ENCODE data around the gene CIROP.
A peak's percentile ranks its signal among the peaks of the same experiment; 100 is the strongest.

CIROP gene

GRCh38 chr14:23140371-23140770, 35.6 kb upstream of the CIROP start:
- Histone ChIP-seq H3K9me3 (ENCODE audit: control insufficient read depth, low read length) (no peaks in the 10 kb centered on the region), H2AFZ (ENCODE audit: low read depth, low read length) (no peak overlapping the region), H3K36me3 (ENCODE audit: control insufficient read depth in 1 of 2, insufficient read depth in 2 of 2, low read depth in 1 of 2, low read length in 2 of 2) (peaks cover 0 to 64% of the 10 kb centered on the region in 2 experiments), H3K9ac (ENCODE audit: low read length) (no peak overlapping the region), H4K8ac (ENCODE audit: low read length) (no peak overlapping the region), H3K4me2 (ENCODE audit: low read length, poor library complexity, severe bottlenecking) (no peak overlapping the region), H2AK5ac (ENCODE audit: low read length, severe bottlenecking) (no peak overlapping the region), H2BK5ac (ENCODE audit: low read depth, low read length, poor library complexity, severe bottlenecking) (no peak overlapping the region), H2BK12ac (ENCODE audit: low read length in 2 of 2) (no peak overlapping the region), H3K79me1 (replicated peaks; ENCODE audit: low read length, poor library complexity, severe bottlenecking) (no peaks in the 10 kb centered on the region), H3K4me3 (ENCODE audit: insufficient read depth in 1 of 2, low read depth in 1 of 2, low read length in 2 of 2) (no peak overlapping the region), H3K27me3 (ENCODE audit: control insufficient read depth in 1 of 2, insufficient read depth in 1 of 2, low read length in 2 of 2) (peaks cover 0 to 14% of the 10 kb centered on the region in 2 experiments), H2BK120ac (ENCODE audit: low read depth, low read length) (no peak overlapping the region), H3K4ac (ENCODE audit: low read depth in 1 of 2, low read length in 2 of 2) (no peak overlapping the region), H3K4me1 (ENCODE audit: control insufficient read depth, insufficient read depth, low read depth, low read length) (no peaks in the 10 kb centered on the region), H2BK15ac (ENCODE audit: low read depth, poor library complexity, severe bottlenecking) (no peak overlapping the region), H3K14ac (ENCODE audit: low read length in 2 of 2) (no peak overlapping the region), H3K27ac (ENCODE audit: low read length, poor library complexity, severe bottlenecking) (no peak overlapping the region), H4K91ac (ENCODE audit: low read length) (no peak overlapping the region), H3K23ac (ENCODE audit: low read length in 2 of 2) (no peak overlapping the region), H3K18ac (ENCODE audit: low read depth in 1 of 2, low read length in 2 of 2) (no peak overlapping the region)
- DNase-seq = no peak
- WGBS = 85% methylated on average over 6 of the region's 6 CpGs

DNA sequence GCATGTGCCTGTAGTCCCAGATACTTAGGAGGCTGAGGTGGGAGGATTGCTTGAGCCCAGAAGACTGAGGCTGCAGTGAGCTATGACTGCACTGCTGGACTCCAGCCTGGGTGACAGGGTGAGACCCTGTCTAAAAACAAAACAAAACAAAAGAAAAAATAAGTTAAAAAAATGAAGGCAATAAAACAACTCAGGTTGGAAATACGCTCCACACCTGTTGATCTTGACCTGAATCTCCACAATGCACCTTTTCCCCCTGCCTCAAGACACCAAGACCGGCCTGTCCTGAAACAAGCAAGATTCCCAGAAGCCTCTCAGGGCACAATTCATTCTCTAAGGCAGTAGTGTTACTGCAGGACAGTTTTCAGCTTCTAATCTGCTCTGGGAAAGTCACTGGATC, 35.1 kb upstream of the CIROP start:
- H3K4ac ChIP-seq (ENCODE audit: low read depth in 1 of 2, low read length in 2 of 2) = no peak overlapping the region
- no peak overlapping the region for H2BK15ac ChIP-seq (ENCODE audit: low read depth, poor library complexity, severe bottlenecking)
- H3K27ac ChIP-seq (ENCODE audit: low read length, poor library complexity, severe bottlenecking) = no peak overlapping the region
- no peak overlapping the region for H2BK5ac ChIP-seq (ENCODE audit: low read depth, low read length, poor library complexity, severe bottlenecking)
- no peak overlapping the region for H4K8ac ChIP-seq (ENCODE audit: low read length)
- H2AFZ ChIP-seq (ENCODE audit: low read depth, low read length) = no peak overlapping the region
- no peak overlapping the region for H3K9ac ChIP-seq (ENCODE audit: low read length)
- H3K36me3 ChIP-seq (ENCODE audit: control insufficient read depth in 1 of 2, insufficient read depth in 2 of 2, low read depth in 1 of 2, low read length in 2 of 2) = peaks cover 0 to 64% of the 10 kb centered on the region in 2 experiments
- H3K14ac ChIP-seq (ENCODE audit: low read length in 2 of 2) = no peak overlapping the region
- no peak overlapping the region for H3K23ac ChIP-seq (ENCODE audit: low read length in 2 of 2)
- no peak overlapping the region for H2BK12ac ChIP-seq (ENCODE audit: low read length in 2 of 2)
- no peaks in the 10 kb centered on the region for H3K9me3 ChIP-seq (ENCODE audit: control insufficient read depth, low read length)
- H2AK5ac ChIP-seq (ENCODE audit: low read length, severe bottlenecking) = no peak overlapping the region
- WGBS = 85% methylated on average over 2 of the region's 2 CpGs
- no peak overlapping the region for H3K4me2 ChIP-seq (ENCODE audit: low read length, poor library complexity, severe bottlenecking)
- no peak overlapping the region for H2BK120ac ChIP-seq (ENCODE audit: low read depth, low read length)
- peaks cover 0 to 14% of the 10 kb centered on the region in 2 experiments for H3K27me3 ChIP-seq (ENCODE audit: control insufficient read depth in 1 of 2, insufficient read depth in 1 of 2, low read length in 2 of 2)
- H3K79me1 ChIP-seq (replicated peaks; ENCODE audit: low read length, poor library complexity, severe bottlenecking) = no peaks in the 10 kb centered on the region
- H3K18ac ChIP-seq (ENCODE audit: low read depth in 1 of 2, low read length in 2 of 2) = no peak overlapping the region
- no peak for DNase-seq
- no peak overlapping the region for H3K4me3 ChIP-seq (ENCODE audit: insufficient read depth in 1 of 2, low read depth in 1 of 2, low read length in 2 of 2)
- no peak overlapping the region for H4K91ac ChIP-seq (ENCODE audit: low read length)
- H3K4me1 ChIP-seq (ENCODE audit: control insufficient read depth, insufficient read depth, low read depth, low read length) = no peaks in the 10 kb centered on the region

- Histone ChIP-seq H3K4me1 (ENCODE audit: control insufficient read depth, insufficient read depth, low read depth, low read length) (no peaks in the 10 kb centered on the region), H2BK120ac (ENCODE audit: low read depth, low read length) (no peak overlapping the region), H3K18ac (ENCODE audit: low read depth in 1 of 2, low read length in 2 of 2) (no peak overlapping the region), H3K4ac (ENCODE audit: low read depth in 1 of 2, low read length in 2 of 2) (no peak overlapping the region), H2BK5ac (ENCODE audit: low read depth, low read length, poor library complexity, severe bottlenecking) (no peak overlapping the region), H3K4me3 (ENCODE audit: insufficient read depth in 1 of 2, low read depth in 1 of 2, low read length in 2 of 2) (no peak overlapping the region), H3K4me2 (ENCODE audit: low read length, poor library complexity, severe bottlenecking) (no peak overlapping the region), H3K36me3 (ENCODE audit: control insufficient read depth in 1 of 2, insufficient read depth in 2 of 2, low read depth in 1 of 2, low read length in 2 of 2) (peaks cover 0 to 60% of the 10 kb centered on the region in 2 experiments), H2AFZ (ENCODE audit: low read depth, low read length) (no peak overlapping the region), H4K91ac (ENCODE audit: low read length) (no peak overlapping the region), H3K23ac (ENCODE audit: low read length in 2 of 2) (no peak overlapping the region), H2BK12ac (ENCODE audit: low read length in 2 of 2) (no peak overlapping the region), H3K27ac (ENCODE audit: low read length, poor library complexity, severe bottlenecking) (no peak overlapping the region), H3K14ac (ENCODE audit: low read length in 2 of 2) (no peak overlapping the region), H2AK5ac (ENCODE audit: low read length, severe bottlenecking) (no peak overlapping the region), H3K9ac (ENCODE audit: low read length) (peak overlapping the region; percentile 44), H2BK15ac (ENCODE audit: low read depth, poor library complexity, severe bottlenecking) (no peak overlapping the region), H3K79me1 (replicated peaks; ENCODE audit: low read length, poor library complexity, severe bottlenecking) (no peaks in the 10 kb centered on the region), H3K9me3 (ENCODE audit: control insufficient read depth, low read length) (no peaks in the 10 kb centered on the region), H3K27me3 (ENCODE audit: control insufficient read depth in 1 of 2, insufficient read depth in 1 of 2, low read length in 2 of 2) (peaks cover 0 to 9% of the 10 kb centered on the region in 2 experiments), H4K8ac (ENCODE audit: low read length) (no peak overlapping the region)
- 76% methylated on average over 3 of the region's 6 CpGs for WGBS
- no peak for DNase-seq
Observed at GRCh38 chr14:23137813-23138535, 33.2 kb upstream of the CIROP start.

GRCh38 chr14:23137192-23137812, 32.5 kb upstream of the CIROP start:
- H3K14ac ChIP-seq (ENCODE audit: low read length in 2 of 2) = no peak overlapping the region
- no peak overlapping the region for H2BK5ac ChIP-seq (ENCODE audit: low read depth, low read length, poor library complexity, severe bottlenecking)
- no peak overlapping the region for H3K4me3 ChIP-seq (ENCODE audit: insufficient read depth in 1 of 2, low read depth in 1 of 2, low read length in 2 of 2)
- no peak overlapping the region for H3K27ac ChIP-seq (ENCODE audit: low read length, poor library complexity, severe bottlenecking)
- H3K4me1 ChIP-seq (ENCODE audit: control insufficient read depth, insufficient read depth, low read depth, low read length) = no peaks in the 10 kb centered on the region
- peaks cover 0 to 57% of the 10 kb centered on the region in 2 experiments for H3K36me3 ChIP-seq (ENCODE audit: control insufficient read depth in 1 of 2, insufficient read depth in 2 of 2, low read depth in 1 of 2, low read length in 2 of 2)
- peaks cover 0 to 5% of the 10 kb centered on the region in 2 experiments for H3K27me3 ChIP-seq (ENCODE audit: control insufficient read depth in 1 of 2, insufficient read depth in 1 of 2, low read length in 2 of 2)
- no peak overlapping the region for H2BK12ac ChIP-seq (ENCODE audit: low read length in 2 of 2)
- H2BK15ac ChIP-seq (ENCODE audit: low read depth, poor library complexity, severe bottlenecking) = no peak overlapping the region
- H2AK5ac ChIP-seq (ENCODE audit: low read length, severe bottlenecking) = no peak overlapping the region
- DNase-seq = no peak
- H4K8ac ChIP-seq (ENCODE audit: low read length) = no peak overlapping the region
- no peaks in the 10 kb centered on the region for H3K79me1 ChIP-seq (replicated peaks; ENCODE audit: low read length, poor library complexity, severe bottlenecking)
- H2AFZ ChIP-seq (ENCODE audit: low read depth, low read length) = no peak overlapping the region
- H4K91ac ChIP-seq (ENCODE audit: low read length) = no peak overlapping the region
- H3K4ac ChIP-seq (ENCODE audit: low read depth in 1 of 2, low read length in 2 of 2) = no peak overlapping the region
- no peaks in the 10 kb centered on the region for H3K9me3 ChIP-seq (ENCODE audit: control insufficient read depth, low read length)
- H3K18ac ChIP-seq (ENCODE audit: low read depth in 1 of 2, low read length in 2 of 2) = no peak overlapping the region
- no peak overlapping the region for H2BK120ac ChIP-seq (ENCODE audit: low read depth, low read length)
- H3K23ac ChIP-seq (ENCODE audit: low read length in 2 of 2) = no peak overlapping the region
- H3K4me2 ChIP-seq (ENCODE audit: low read length, poor library complexity, severe bottlenecking) = no peak overlapping the region
- WGBS = 94% methylated on average over 9 of the region's 11 CpGs
- no peak overlapping the region for H3K9ac ChIP-seq (ENCODE audit: low read length)
